ENCODE results near the gene SHC1.

- TF ChIP-seq ZNF19 (tag by site-specific recombination; IDR thresholded peaks at IDR 0.05; ENCODE audit: low read depth), result no peak
- no peak for TF ChIP-seq CTCF (tag by site-specific recombination; IDR thresholded peaks at IDR 0.05)
- TF ChIP-seq ZNF76 (tag by site-specific recombination; IDR thresholded peaks at IDR 0.05; ENCODE audit: borderline replicate concordance, low read depth), result no peak
These were observed 29.2 kb upstream of the SHC1 start for GRCh38 chr1:154999571-155000410.

All from HEK293 (cell line).